ENCODE results near the gene TAF4.

GRCh38 chr20:61938839-61939690, 126.6 kb downstream of the TAF4 start:
- TF ChIP-seq POLR2A (IDR thresholded peaks at IDR 0.05): no peak
- TF ChIP-seq CTCF (IDR thresholded peaks at IDR 0.05 in 4 of 5, conservative IDR thresholded peaks at IDR 0.05 in 1 of 5): no peak

All from gastrocnemius medialis (tissue), 4 donors.